ENCODE results near the gene HABP2.

The HABP2 gene

DNA sequence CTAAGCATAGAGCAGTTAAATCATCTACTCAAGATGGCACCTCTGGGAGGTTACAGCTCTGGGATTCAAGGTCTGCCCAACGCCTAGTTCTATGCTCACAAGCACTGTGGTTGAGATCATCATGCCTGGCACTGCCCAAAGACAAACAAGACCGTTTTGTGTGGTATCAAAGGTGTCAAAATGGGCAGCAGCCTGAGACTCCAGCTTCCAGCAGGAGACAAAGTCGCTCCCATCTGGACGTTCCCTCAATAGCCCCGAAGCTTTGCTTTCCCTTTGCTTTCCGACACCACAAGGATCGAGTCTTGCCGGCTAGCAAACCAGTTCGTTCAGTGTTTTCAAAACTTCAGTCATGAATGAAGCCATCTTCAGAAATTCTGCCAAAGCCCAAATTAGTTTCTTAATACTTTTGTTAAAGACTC lies 5.1 kb downstream of the HABP2 start:
- DNase-seq (ENCODE audit: low read depth in 2 of 2): no peak

DNA sequence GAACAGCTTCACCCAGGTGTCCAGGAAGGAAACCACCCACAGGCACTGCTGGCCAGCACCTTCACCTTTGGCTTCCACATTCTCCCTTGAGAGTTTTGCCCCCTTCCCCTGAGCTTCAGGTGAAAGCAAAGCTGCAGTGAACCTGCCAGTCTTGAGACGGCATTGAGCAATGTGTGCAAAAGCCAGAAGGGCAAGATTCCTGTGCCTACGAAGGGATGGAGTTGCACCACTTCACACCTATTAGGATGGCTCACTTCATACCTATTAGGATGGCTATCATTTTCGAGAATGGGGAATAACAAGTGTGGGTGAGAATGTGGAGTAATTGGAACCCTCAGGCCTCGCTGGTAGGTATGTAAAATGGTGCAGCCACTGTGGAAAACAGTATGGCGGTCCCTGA lies 7.2 kb downstream of the HABP2 start:
- DNase-seq (ENCODE audit: low read depth in 2 of 2): no peak

DNA sequence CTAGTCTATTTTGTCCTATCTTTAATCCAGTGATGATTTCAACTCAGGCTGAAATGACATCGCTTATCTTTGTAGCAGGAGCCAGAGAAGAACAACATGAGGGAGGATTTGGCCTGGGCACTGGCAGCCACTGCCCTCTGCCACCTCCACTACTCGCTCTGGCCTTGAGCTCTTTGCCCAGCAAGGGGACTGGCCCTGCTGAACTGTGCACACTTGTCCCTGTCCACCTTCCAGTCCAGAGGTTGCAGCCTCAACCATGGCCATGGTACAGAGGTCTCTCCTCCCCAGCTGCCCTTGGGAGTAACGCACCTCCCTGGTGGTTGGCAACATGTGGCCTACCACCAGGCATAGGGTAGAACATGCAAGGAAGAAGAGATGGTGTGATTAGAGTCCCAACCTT lies 8.4 kb downstream of the HABP2 start:
- no peak for DNase-seq (ENCODE audit: low read depth in 2 of 2)

DNA sequence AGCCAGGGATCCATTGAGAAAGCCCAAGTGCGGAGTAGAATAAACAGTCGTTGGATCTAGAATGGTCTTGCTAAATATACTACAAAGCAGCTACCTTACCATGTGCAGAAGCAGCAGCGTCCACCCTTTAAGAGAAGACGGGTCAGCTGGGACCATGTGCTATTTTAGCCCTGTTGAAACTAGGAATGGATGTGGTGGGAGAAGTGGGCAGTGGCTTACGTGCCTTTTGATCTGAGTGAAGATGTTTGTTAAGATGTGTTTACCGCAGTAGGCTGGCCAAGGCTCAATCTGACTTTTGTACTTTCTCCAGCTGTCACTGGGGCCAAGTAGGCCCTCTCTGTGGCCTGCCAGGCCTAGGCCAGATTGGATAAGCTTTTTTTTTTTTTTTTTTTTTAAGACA lies 9.2 kb downstream of the HABP2 start:
- DNase-seq (ENCODE audit: low read depth in 2 of 2): no peak

DNA sequence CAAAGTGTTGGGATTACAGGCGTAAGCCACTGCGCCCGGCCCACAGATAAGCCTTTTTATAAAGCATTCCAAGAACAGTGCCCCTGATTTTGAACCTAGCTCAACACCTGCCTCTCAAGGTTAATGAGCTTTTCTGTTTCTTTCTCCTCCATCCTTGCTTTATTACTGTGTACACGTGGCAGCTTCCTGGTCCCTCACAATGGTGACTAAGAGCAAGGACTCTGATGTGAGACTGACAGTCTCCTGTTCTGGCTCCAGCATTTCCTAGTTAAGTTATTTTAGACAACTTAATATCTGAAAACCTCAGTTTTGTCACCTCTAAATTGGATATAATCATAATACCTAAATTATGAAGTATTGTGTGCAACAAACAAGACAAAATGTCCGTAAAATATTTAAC lies 9.9 kb downstream of the HABP2 start:
- no peak for DNase-seq (ENCODE audit: low read depth in 2 of 2)

- DNase-seq (ENCODE audit: low read depth in 2 of 2): peak; percentile 44 to 69
Measured at GRCh38 chr10:113563306-113564088, 10.6 kb downstream of the HABP2 start.

DNA sequence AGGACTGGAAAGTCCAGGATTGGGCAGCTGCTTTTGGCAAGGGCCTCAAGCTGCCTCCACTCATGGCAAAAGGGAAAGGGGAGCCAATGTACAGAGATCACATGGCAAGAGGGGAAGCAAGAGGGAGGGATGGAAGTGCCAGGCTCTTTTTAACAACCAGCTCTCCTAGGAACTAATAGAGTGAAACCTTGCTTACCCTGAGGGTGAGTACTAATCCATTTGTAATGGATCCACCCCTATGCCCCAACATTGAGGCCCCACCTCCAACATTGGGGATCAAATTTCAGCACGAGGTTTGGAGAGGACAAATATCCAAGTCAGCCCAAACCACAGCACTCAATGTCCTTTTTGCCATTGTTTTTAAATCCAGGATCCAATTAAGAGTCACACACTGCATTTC lies 12.5 kb downstream of the HABP2 start:
- DNase-seq (ENCODE audit: low read depth in 2 of 2): no peak

DNA sequence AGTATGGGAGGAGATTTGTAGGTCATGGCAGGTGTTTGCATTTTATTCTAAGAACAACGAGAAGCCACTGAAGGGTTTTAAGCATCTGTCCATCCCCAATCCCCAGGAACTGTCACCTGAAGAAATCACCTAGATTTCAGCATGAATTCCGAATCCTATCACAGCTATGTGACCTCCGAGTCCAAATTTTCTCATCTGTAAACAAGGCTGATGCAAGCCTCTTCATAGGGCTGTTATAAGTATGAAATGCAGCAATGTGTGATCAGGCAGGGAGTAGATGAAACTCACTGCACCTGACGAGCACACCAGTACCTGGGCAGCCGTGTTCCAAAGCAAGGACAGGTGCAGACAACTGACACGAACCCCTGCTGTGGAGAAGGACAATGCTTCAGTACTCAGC lies 14.0 kb downstream of the HABP2 start:
- DNase-seq (ENCODE audit: low read depth in 2 of 2): no peak

DNA sequence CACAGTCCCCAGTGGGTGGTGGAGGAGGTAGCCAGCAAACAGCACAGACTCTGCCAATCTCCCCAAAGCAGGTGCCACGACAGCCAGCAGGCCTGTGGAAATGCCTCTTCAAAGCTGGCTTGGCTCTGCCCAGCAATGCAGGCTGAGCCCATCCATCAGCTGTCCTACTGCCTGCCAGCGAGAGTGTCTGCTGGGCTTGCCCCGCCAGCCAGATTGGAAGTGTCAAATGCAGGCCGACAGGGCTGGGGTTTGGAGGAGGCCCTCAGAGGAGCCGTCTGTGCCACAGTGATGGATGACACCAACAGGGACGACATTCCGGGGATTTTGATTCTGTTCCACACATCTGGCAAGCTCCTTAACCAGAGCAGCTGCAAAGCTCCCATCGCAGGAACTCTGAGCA lies 16.7 kb downstream of the HABP2 start:
- DNase-seq (ENCODE audit: low read depth in 2 of 2): no peak

- no peak for DNase-seq (ENCODE audit: low read depth in 2 of 2)
Measured at GRCh38 chr10:113572520-113573290, 19.9 kb downstream of the HABP2 start.

DNA sequence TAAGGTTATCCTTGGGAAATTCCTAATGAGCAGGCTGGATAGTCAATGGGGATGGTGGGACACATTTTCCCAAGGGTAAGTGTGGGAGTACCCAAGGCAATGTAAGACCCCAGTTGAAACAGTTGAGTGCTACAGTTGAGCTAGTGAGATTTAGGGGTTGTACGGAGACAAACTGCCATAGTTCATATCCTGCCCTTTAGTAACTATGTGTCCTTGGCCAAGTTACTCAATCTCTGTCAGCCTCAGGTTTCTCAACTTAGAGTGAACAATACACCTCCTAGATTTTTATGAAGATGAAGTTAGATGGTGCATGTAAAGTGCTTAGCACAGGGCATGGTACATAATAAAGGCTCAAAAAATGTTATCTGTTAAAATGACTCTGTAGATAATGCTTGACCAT lies 20.5 kb downstream of the HABP2 start:
- DNase-seq (ENCODE audit: low read depth in 2 of 2): no peak

DNA sequence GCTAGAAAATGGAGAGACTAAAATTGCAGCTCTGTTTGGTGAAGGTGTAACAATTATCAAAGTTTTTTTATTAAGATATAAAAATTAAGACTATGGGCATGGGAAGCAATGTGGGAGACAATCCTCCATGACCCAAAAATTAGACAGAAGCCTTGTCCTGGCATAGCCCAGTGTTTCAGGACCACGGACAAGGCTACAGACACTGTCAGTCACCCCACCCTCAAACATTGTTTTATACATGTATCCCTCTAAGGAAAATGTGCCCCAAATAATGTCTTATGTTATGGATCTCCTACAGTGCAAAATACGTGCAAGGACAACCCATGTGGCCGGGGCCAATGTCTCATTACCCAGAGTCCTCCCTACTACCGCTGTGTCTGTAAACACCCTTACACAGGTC lies 24.0 kb downstream of the HABP2 start:
- no peak for DNase-seq (ENCODE audit: low read depth in 2 of 2)

DNA sequence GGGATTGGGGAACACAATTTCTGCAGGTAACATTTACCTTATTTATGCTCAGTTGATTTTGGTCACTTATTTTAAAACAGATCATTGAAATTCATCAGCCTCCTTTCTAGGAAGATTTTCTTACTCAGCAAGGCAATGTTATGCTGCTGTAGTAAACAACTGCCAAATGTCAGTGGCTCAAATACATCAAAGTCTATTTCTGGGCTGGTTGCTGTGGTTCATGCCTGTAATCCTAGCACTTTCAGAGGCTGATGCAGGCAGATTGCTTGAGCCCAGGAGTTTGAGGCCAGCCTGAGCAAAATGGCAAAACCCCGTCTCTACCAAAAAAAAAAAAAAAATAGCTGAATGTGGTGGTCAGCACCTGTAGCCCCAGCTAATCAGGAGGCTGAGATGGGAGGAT lies 25.9 kb downstream of the HABP2 start:
- DNase-seq (ENCODE audit: low read depth in 2 of 2): no peak

GRCh38 chr10:113581092-113581491 lies 28.2 kb downstream of the HABP2 start:
- DNase-seq (ENCODE audit: low read depth in 2 of 2): no peak

- DNase-seq (ENCODE audit: low read depth in 2 of 2): no peak
Measured at GRCh38 chr10:113583571-113583970, 30.7 kb downstream of the HABP2 start.

GRCh38 chr10:113585949-113586348 lies 33.1 kb downstream of the HABP2 start:
- DNase-seq (ENCODE audit: low read depth in 2 of 2): no peak

- DNase-seq (ENCODE audit: low read depth in 2 of 2): no peak
Measured at GRCh38 chr10:113589201-113589770, 36.4 kb downstream of the HABP2 start.

GRCh38 chr10:113590581-113590980 lies 37.7 kb downstream of the HABP2 start:
- no peak for DNase-seq (ENCODE audit: low read depth in 2 of 2)

DNA sequence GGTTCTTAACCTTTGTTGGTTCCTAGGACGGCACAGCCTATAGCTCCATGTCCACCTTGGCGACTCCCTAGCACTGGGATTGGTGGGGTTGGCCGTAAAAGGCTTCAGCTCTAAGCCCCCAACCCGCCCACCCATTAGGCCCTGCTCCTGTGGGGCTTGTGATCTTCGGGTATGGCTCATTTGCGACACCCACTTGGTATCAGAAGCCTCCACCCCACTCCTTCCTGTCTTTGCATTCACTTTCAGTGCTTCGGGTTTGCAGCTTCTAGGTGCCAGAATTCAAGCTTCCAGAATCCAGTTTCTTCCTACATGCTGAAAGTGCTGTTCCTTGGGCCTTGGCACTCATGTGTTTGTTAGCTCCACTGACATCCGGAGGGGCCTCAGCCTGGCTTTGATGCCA lies 39.5 kb downstream of the HABP2 start:
- no peak for DNase-seq (ENCODE audit: low read depth in 2 of 2)

GRCh38 chr10:113594652-113595051 lies 41.8 kb downstream of the HABP2 start:
- DNase-seq (ENCODE audit: low read depth in 2 of 2): no peak

- DNase-seq (ENCODE audit: low read depth in 2 of 2): no peak
Measured at GRCh38 chr10:113600569-113600968, 47.7 kb downstream of the HABP2 start.

GRCh38 chr10:113603057-113603777 lies 50.4 kb downstream of the HABP2 start:
- DNase-seq (ENCODE audit: low read depth in 2 of 2): no peak
